ENCODE results near the gene PPIL6. TPM values are rescaled to one million over a fixed set of nuclear protein-coding genes. Genes with fewer than 3 reads are reported as not detected.
A peak's percentile ranks its signal among the peaks of the same experiment; 100 is the strongest.

Gene PPIL6
- total RNA-seq, 1 donor from 2014 or later: 0.11 TPM

- no peak overlapping the region for H3K4me3 ChIP-seq
- intact Hi-C loops (cut with DNase I): no loop called here
- peak in 1 of 2 donors; percentile 58 for DNase-seq (ENCODE audit: low spot score in 2 of 2)
- TF ChIP-seq, protein P1, sequence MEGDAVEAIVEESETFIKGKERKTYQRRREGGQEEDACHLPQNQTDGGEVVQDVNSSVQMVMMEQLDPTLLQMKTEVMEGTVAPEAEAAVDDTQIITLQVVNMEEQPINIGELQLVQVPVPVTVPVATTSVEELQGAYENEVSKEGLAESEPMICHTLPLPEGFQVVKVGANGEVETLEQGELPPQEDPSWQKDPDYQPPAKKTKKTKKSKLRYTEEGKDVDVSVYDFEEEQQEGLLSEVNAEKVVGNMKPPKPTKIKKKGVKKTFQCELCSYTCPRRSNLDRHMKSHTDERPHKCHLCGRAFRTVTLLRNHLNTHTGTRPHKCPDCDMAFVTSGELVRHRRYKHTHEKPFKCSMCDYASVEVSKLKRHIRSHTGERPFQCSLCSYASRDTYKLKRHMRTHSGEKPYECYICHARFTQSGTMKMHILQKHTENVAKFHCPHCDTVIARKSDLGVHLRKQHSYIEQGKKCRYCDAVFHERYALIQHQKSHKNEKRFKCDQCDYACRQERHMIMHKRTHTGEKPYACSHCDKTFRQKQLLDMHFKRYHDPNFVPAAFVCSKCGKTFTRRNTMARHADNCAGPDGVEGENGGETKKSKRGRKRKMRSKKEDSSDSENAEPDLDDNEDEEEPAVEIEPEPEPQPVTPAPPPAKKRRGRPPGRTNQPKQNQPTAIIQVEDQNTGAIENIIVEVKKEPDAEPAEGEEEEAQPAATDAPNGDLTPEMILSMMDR (IDR thresholded peaks at IDR 0.05): no peak
- H3K27me3 ChIP-seq: no peaks in the 10 kb centered on the region
- H3K9me3 ChIP-seq: no peaks in the 10 kb centered on the region
- peaks cover 0 to 1% of the 10 kb centered on the region in 2 donors for H3K4me1 ChIP-seq
- H3K27ac ChIP-seq: no peak overlapping the region
- H3K36me3 ChIP-seq: peaks cover 58 to 76% of the 10 kb centered on the region in 2 donors
These were observed 31.9 kb upstream of the PPIL6 start for GRCh38 chr6:109472132-109472995.

DNA sequence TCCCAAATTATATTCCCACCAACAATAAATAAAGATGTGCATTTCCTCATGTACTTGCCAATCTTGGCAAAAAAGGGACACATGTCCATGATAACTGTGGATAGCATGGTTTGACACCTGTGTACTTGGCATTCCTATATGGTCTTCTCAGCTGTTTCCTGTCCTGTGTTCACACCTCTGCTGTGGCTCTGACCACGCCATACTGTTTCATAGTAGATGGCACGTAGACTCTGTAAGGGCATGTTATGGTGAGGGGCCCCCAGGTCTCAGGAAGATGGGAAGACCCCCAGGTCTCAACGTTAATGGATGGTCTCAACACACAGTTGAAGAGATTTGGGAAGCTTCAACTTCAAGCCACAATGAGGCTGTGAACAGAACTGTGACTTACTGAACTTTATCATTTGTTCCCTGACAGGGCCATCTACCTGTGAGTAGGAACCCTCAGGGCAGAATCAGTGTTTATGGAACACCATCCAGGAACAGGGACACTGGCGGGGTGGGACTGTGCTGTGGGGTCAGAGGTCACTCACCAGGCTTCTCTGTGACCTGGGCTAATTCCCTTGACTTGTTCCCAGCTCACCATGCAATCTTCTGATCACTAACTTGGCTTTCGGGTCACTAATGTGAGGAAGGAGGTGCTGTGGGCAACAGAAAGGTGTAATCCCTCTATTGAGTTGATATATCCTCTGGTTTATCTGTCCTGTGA lies 30.8 kb upstream of the PPIL6 start:
- H3K27me3 ChIP-seq: no peaks in the 10 kb centered on the region
- peaks cover 58 to 82% of the 10 kb centered on the region in 2 donors for H3K36me3 ChIP-seq
- H3K9me3 ChIP-seq: no peaks in the 10 kb centered on the region
- TF ChIP-seq, protein P1 (IDR thresholded peaks at IDR 0.05): no peak
- DNase-seq (ENCODE audit: low spot score in 2 of 2): no peak
- intact Hi-C loops (cut with DNase I): no loop called here
- no peak overlapping the region for H3K4me3 ChIP-seq
- no peak overlapping the region for H3K27ac ChIP-seq
- no peaks in the 10 kb centered on the region for H3K4me1 ChIP-seq

DNA sequence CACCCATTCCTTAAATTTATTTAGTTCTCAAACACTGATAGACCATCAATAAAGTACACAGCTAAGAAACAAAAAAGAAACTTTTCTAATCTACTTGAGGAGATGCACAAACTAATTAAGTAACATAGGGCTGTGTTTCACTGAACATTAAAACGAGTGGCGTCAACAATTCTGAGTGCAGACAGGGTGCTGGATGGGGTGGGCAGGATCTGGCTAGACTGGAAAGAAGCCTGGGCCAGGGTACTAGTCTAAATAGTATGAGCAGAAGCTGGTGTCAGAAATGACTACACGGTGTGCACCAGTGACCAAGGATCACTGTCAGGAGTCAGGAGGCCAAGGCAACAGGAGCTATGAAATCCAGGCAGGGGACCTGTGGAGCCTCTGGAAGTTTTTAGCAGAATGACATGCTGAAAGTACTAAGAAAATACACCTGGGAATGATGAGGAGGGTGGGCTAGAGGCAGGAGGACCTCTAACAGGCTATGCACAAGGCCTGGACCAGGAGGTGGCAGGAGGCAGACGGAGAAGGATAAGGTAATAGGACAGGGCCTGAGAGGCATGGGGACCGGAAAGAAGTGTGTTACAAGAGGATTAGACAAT lies 29.3 kb upstream of the PPIL6 start:
- no peaks in the 10 kb centered on the region for H3K4me1 ChIP-seq
- no peaks in the 10 kb centered on the region for H3K27me3 ChIP-seq
- peaks cover 57 to 82% of the 10 kb centered on the region in 2 donors for H3K36me3 ChIP-seq
- H3K4me3 ChIP-seq: no peak overlapping the region
- TF ChIP-seq, protein P1 (IDR thresholded peaks at IDR 0.05): no peak
- H3K9me3 ChIP-seq: no peaks in the 10 kb centered on the region
- DNase-seq (ENCODE audit: low spot score in 2 of 2): no peak
- no peak overlapping the region for H3K27ac ChIP-seq
- intact Hi-C loops (cut with DNase I): no loop called here

GRCh38 chr6:109467696-109468095 lies 27.3 kb upstream of the PPIL6 start:
- peaks cover 39 to 68% of the 10 kb centered on the region in 2 donors for H3K36me3 ChIP-seq

GRCh38 chr6:109466212-109466923 lies 25.9 kb upstream of the PPIL6 start:
- H3K4me1 ChIP-seq: no peaks in the 10 kb centered on the region
- H3K27me3 ChIP-seq: no peaks in the 10 kb centered on the region
- H3K27ac ChIP-seq: no peak overlapping the region
- no peak overlapping the region for H3K4me3 ChIP-seq
- intact Hi-C loops (cut with DNase I): no loop called here
- TF ChIP-seq, protein P1 (IDR thresholded peaks at IDR 0.05): no peak
- no peaks in the 10 kb centered on the region for H3K9me3 ChIP-seq
- DNase-seq (ENCODE audit: low spot score in 2 of 2): no peak
- peaks cover 33 to 56% of the 10 kb centered on the region in 2 donors for H3K36me3 ChIP-seq

More at GRCh38 chr6:109467696-109468095, 27.3 kb upstream of the PPIL6 start:
- H3K4me1 ChIP-seq: no peaks in the 10 kb centered on the region
- H3K4me3 ChIP-seq: no peak overlapping the region
- DNase-seq (ENCODE audit: low spot score in 2 of 2): no peak
- H3K9me3 ChIP-seq: no peaks in the 10 kb centered on the region
- intact Hi-C loops (cut with DNase I): no loop called here
- no peak overlapping the region for H3K27ac ChIP-seq
- TF ChIP-seq, protein P1 (IDR thresholded peaks at IDR 0.05): no peak
- no peaks in the 10 kb centered on the region for H3K27me3 ChIP-seq

All from ascending aorta (tissue), 2 donors.